ENCODE measurements around the gene CFAP300.

The CFAP300 gene

DNA sequence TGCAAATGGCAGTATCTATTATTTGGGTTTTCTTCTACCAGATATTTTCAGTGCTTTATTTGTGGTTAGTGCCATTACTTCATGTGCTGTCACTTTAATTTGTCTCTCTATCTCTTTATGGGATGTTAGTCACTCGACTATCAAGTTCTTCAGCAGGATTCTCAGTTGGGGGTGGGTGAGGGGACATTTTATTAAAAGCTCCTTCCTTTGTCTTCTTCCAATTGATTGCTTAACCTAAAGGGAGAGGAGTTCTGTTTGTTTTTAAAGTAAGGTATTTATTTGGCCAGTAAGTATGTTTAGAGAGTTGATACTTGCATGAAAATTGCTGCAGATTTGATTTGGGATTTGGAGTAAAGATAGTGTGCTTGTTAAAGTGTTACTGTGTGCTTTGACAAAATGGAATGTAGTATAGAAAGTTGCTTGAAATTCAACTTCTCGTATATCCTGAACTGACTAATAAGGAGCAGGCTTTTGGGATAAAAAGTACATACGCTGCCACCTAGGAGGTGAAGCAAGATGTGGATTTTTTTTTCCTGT, 73.3 kb downstream of the CFAP300 start:
- no peak for DNase-seq (ENCODE audit: low read depth, low spot score)

DNA sequence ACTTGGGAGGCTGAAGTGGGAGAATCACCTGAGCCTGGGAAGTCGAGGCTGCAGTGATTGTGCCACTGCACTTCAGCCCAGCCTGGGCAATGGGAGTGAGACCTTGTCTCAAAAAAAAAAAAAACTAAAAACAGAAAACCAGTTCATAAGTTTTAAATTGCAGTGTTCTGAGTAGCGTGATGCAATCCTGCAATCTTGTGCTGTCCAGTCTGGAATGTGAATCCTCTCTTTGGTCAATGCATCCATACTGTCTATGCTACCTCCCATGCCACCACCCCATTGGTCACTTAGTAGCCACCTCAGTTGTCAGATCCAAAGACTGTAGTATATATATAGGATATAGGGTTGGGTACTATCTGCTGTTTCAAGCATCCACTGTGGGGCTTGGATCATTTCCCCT, 74.1 kb downstream of the CFAP300 start:
- no peak for DNase-seq (ENCODE audit: low read depth, low spot score)
